Left ventricle myocardium superior (tissue), 1 donor: ENCODE measurements around the gene SLC25A13. TPM values are rescaled to one million over a fixed set of nuclear protein-coding genes. Genes with fewer than 3 reads are reported as not detected.
A peak's percentile ranks its signal among the peaks of the same experiment; 100 is the strongest.

Experiments used
- ATAC-seq: fragments of 200-7000 bp; cut with Tn5 transposase; one replicate; pipeline ENCODE4 v1.9.1; 2020; ENCODE audit warnings: mild to moderate bottlenecking, moderate library complexity
- DNase-seq: peaks from one replicate; pipeline ENCODE4 v3.0.0-alpha.2; 2020
- intact Hi-C: fragments of 100-400 bp; cut with micrococcal nuclease; formaldehyde crosslinking; loops from one replicate; pipeline ENCODE4 v1.11.0; 2022
- microRNA-seq: library from miRNA; unstranded; fragments of <30 nt; microRNA quantifications from one replicate; pipeline ENCODE4 v1.2.0, GENCODE V29; 2020; ENCODE audit warnings: borderline number of aligned reads
- total RNA-seq: library from RNA; stranded (reverse); fragmentation: NEBNext Ultra II Directional; extraction: Animal tissue kit (Norgen Biotek cat#: 25700); gene quantifications from one replicate; pipeline ENCODE4 v1.2.1, GENCODE V29; 2021
- donor health status: DM: no; HTN: yes; CAD: no; lungs with severe emphysema.

The SLC25A13 gene
- total RNA-seq, 1 donor from 2014 or later: 13.7 TPM

DNA sequence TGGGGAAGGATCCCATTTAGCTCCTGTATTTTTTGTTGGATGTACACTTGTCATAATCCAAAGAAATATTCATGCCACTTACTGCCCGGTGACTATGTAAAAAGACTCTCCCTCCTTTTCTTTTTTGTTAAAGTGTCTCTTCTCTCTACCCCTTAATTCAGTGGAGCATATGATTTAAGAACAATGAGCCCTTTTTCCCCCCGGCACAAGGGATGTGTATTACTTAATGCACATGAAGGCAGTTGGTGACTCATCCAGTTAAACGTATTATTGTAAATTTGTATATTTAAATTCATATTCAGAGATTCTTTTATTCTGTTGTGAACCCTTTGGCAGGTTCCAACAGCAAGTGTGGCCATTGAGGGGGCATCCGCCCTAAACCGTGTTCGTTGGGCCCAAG lies 241.9 kb downstream of the SLC25A13 start:
- ATAC-seq (no peak), DNase-seq (no peak)
- intact Hi-C loops: no loop called here

- no peak for ATAC-seq
- intact Hi-C loops: no loop called here
- no peak for DNase-seq
Measured at GRCh38 chr7:96076350-96076707, 245.6 kb downstream of the SLC25A13 start.

- intact Hi-C loops: no loop called here
- DNase-seq: peak; percentile 68
Measured at GRCh38 chr7:96075510-96076349, 246.2 kb downstream of the SLC25A13 start.

DNA sequence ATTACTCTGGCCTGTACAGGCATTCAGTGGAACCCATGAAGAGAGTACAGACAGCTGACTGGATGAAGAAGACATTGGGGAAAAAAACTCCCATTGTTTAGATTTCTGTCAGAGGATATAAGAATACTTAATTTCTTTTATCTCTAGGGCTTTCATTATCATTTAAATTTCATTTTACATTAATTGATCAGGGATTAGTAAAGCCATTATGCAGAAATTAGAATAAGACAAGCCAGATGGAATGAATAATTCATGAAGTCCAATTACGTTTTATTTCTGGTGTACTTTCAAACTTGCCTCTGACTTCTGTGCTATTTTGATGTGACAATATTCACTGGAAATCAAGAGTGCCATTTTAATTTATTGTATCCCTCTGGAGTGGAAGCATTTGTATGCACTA lies 247.0 kb downstream of the SLC25A13 start:
- ATAC-seq (no peak), DNase-seq (no peak)
- intact Hi-C loops: no loop called here

More at GRCh38 chr7:96075510-96076349, 246.2 kb downstream of the SLC25A13 start:
- peak; percentile 98 for ATAC-seq

Small RNAs within 50 kb of the gene (microRNA-seq; reads per million reads assigned to microRNA genes)
- gene MIR591: not detected
